Naive thymus-derived CD4-positive, alpha-beta T cell (primary cell): ENCODE data around the gene RAB8B. TPM values are rescaled to one million over a fixed set of nuclear protein-coding genes. Genes with fewer than 3 reads are reported as not detected.
A peak's percentile ranks its signal among the peaks of the same experiment; 100 is the strongest.

Experiments used
- ATAC-seq: fragments of 150-1000 bp; cut with Tn5 transposase; 2 replicates; pipeline ENCODE4 v1.10.0; 2021; ENCODE audit warnings: mild to moderate bottlenecking, moderate library complexity
- CTCF ChIA-PET: fragments of 350-600 bp; sonication (Branson Sonifier 250); formaldehyde crosslinking; loops from one replicate; lab custom pipeline; 2021; ENCODE audit warnings: antibody characterized with exemption; lab: Charles Lee
- POLR2A ChIA-PET: fragments of 350-600 bp; sonication (Branson Sonifier 250); formaldehyde crosslinking; loops from one replicate; lab custom pipeline; 2021; ENCODE audit warnings: antibody characterized with exemption, inconsistent platforms; lab: Charles Lee
- DNase-seq, 9 donors: peaks; one replicate each; pipeline versions ENCODE4 v3.0.0 to v3.0.0-alpha.2; 2020 to 2022; ENCODE audit warnings: mixed read lengths in 1 of 9
- H3K27ac ChIP-seq: one replicate; pipeline ENCODE4 v1.7.0; 2013; ENCODE audit warnings: mild to moderate bottlenecking, low read depth, low read length, moderate library complexity
- H3K27me3 ChIP-seq, 2 donors: one replicate each; pipeline ENCODE4 v1.7.0; 2013; ENCODE audit warnings: low read length in 2 of 2, mild to moderate bottlenecking in 2 of 2, moderate library complexity in 2 of 2; ENCODE audit not compliant: control insufficient read depth in 2 of 2, insufficient read depth in 2 of 2
- H3K36me3 ChIP-seq, 3 experiments: 1 replicate in 2 of 3; 2 replicates in 1 of 3; pipeline ENCODE4 v1.7.0; 2013; ENCODE audit warnings: low read length in 3 of 3, mild to moderate bottlenecking in 3 of 3, moderate library complexity in 1 of 3; ENCODE audit not compliant: insufficient read depth in 3 of 3, control insufficient read depth in 2 of 3
- H3K4me1 ChIP-seq, 2 donors: one replicate each; pipeline ENCODE4 v1.7.0; 2013; ENCODE audit warnings: low read length in 2 of 2, mild to moderate bottlenecking in 2 of 2, moderate library complexity in 1 of 2; ENCODE audit not compliant: control insufficient read depth in 2 of 2, insufficient read depth in 2 of 2
- H3K4me3 ChIP-seq: 2 replicates; pipeline ENCODE4 v1.7.0; 2013; ENCODE audit warnings: mild to moderate bottlenecking, low read length
- H3K9me3 ChIP-seq, 3 experiments: 1 replicate in 2 of 3; 2 replicates in 1 of 3; pipeline ENCODE4 v1.7.0; 2013; ENCODE audit warnings: low read length in 3 of 3; ENCODE audit not compliant: control insufficient read depth in 2 of 3
- H3K27ac Mint-ChIP-seq, 9 donors: one replicate each; pipeline ENCODE4 v1.8.0; 2020 to 2022; ENCODE audit warnings: mixed read lengths in 9 of 9, mild to moderate bottlenecking in 8 of 9, moderate library complexity in 5 of 9, inconsistent platforms in 2 of 9
- H3K27me3 Mint-ChIP-seq, 5 donors: one replicate each; pipeline ENCODE4 v1.8.0; 2021 to 2022; ENCODE audit warnings: mixed read lengths in 5 of 5, mild to moderate bottlenecking in 1 of 5
- H3K36me3 Mint-ChIP-seq, 5 donors: one replicate each; pipeline ENCODE4 v1.8.0; 2020 to 2022; ENCODE audit warnings: mixed read lengths in 5 of 5, mild to moderate bottlenecking in 3 of 5, inconsistent platforms in 1 of 5
- H3K4me1 Mint-ChIP-seq, 7 donors: one replicate each; pipeline ENCODE4 v1.8.0; 2020 to 2022; ENCODE audit warnings: mixed read lengths in 7 of 7, mild to moderate bottlenecking in 3 of 7, inconsistent platforms in 1 of 7
- H3K4me3 Mint-ChIP-seq, 10 donors: one replicate each; pipeline ENCODE4 v1.8.0; 2020 to 2022; ENCODE audit warnings: mild to moderate bottlenecking in 10 of 10, mixed read lengths in 10 of 10, moderate library complexity in 6 of 10, inconsistent platforms in 2 of 10
- H3K9me3 Mint-ChIP-seq, 11 donors: one replicate each; pipeline ENCODE4 v1.8.0; 2020 to 2022; ENCODE audit warnings: mixed read lengths in 11 of 11, mild to moderate bottlenecking in 4 of 11, inconsistent platforms in 1 of 11, moderate library complexity in 1 of 11
- intact Hi-C, 2 donors: fragments of 100-400 bp; cut with micrococcal nuclease; formaldehyde crosslinking; loops; one replicate each; pipeline ENCODE4 v1.15.1; 2023
- polyA plus RNA-seq, 2 donors: library from polyadenylated mRNA; unstranded; fragments of 300-500 nt; fragmentation: Illumina TruSeq; gene quantifications; one replicate each; pipeline ENCODE4 v1.2.3, GENCODE V29; 2021
- total RNA-seq, 6 experiments: library from RNA in 5 of 6; stranded (reverse) in 5 of 6; gene quantifications; 1 replicate in 5 of 6; 2 replicates in 1 of 6; pipeline ENCODE4 v1.2.3 and lab custom pipeline; 2021 to 2026

Gene RAB8B
- total and polyA plus RNA-seq, 7 experiments from 2014 or later = 30.4 to 100 (median 60.6) TPM

DNA sequence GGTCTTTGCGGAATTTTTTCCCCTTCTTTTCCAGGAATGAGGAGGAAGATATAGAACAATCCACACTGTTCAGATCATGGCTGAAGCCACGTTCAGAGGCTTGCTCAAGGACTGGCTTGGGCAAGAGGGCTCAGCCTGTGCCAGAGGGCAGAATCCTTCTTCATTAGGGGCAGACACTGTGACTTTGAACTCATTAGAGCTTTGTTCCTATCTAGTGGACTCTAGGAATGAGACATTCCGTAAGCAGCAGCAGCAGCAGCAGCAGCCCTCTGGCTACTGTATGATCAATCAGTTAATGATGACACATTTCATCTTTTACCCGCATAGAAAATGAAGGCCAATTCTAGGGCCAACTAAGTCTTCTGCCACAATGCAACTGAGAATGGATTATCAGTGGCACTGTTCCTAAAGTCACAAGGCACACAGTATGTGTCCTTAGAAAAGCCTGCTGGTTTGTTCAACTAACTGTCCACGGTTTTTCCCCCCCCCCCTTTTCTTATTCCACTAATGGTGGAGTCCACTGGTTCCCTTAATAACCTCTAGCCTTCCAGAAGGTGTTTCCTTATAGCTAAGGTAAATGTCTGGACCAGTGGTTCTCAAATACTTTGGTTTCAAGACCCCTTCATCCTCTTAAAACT, 1.7 kb upstream of the RAB8B start:
- no peaks in the 10 kb centered on the region for H3K9me3 ChIP-seq

DNA sequence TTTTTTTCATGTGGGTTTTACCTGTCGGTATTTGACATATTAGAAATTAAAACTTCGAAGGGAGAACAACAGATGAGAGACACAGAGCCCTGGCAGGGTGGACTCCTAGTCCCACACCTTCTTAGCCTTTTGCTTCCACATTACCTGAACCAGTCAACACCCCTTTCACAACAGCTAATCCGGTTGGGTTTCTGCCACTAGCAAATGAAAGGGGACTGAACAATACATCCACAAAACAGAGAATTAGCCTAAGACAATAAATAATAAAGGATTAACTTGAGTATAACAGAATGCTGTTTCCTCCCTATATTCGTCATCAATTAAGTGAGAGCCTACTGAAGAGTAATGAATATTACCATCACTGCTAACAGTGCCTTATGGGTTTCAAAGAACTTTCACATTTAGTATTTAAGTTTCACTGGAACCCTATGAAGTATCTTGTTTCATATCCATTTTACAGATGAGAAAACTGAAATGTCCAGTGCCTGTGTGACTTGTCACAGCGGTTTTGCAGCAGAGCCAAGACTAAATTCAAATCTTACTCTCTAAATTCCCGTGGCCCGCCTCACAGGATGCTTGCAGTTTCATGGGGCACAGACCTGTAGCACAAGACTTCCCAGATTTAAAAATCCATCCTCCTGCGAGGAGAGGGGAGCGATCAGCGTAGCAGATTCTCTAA, 1.0 kb upstream of the RAB8B start:
- Histone ChIP-seq H3K4me1 (peaks cover 18 to 34% of the 10 kb centered on the region in 2 donors), H3K27me3 (no peaks in the 10 kb centered on the region), H3K4me3 (peak overlapping the region; percentile 86), H3K27ac (peak overlapping the region; percentile 99), H3K36me3 (peaks cover 0 to 8% (median 0%) of the 10 kb centered on the region in 3 experiments), H3K9me3 (no peaks in the 10 kb centered on the region)
- intact Hi-C loops = loop anchor here (2.0 kb wide), 2 partner anchors 68 to 88 kb away; partner anchors contain the start of genes APH1B (in 1 of the 2) and LACTB (in 1 of the 2)
- peak overlapping the region; percentile 80 to 97 (median 95) for H3K27ac Mint-ChIP-seq
- H3K27me3 Mint-ChIP-seq = peaks cover 0 to 3% (median 0%) of the 10 kb centered on the region in 5 donors
- H3K4me3 Mint-ChIP-seq = peak overlapping the region; percentile 92 to 99 (median 97)
- peaks cover 36 to 46% (median 43%) of the 10 kb centered on the region in 7 donors for H3K4me1 Mint-ChIP-seq
- no peak for ATAC-seq
- H3K36me3 Mint-ChIP-seq = peaks cover 0 to 15% (median 0%) of the 10 kb centered on the region in 5 donors
- CTCF ChIA-PET = interaction anchor here (0.6 to 1.4 kb wide), 3 partner anchors 32 to 843 kb away, joined by 3 to 4 read pairs (median 4); partner anchors contain the start of gene RPS27L
- H3K9me3 Mint-ChIP-seq = peaks cover 0 to 2% (median 0%) of the 10 kb centered on the region in 11 donors
- DNase-seq = peak in 1 of 9 donors; percentile 31
- POLR2A ChIA-PET = interaction anchor here (0.6 to 2.2 kb wide), 2 partner anchors 31 to 49 kb away, joined by 3 to 9 read pairs; partner anchors contain the start of gene RPS27L

More for the DNA sequence above, 1.7 kb upstream of the RAB8B start:
- CTCF ChIA-PET = interaction anchor here (0.6 to 1.4 kb wide), 3 partner anchors 31 to 844 kb away, joined by 3 to 4 read pairs (median 4); partner anchors contain the start of gene RPS27L
- Histone ChIP-seq H3K4me1 (peaks cover 11 to 27% of the 10 kb centered on the region in 2 donors), H3K36me3 (peaks cover 0 to 8% (median 0%) of the 10 kb centered on the region in 3 experiments), H3K27me3 (no peaks in the 10 kb centered on the region), H3K4me3 (no peak overlapping the region), H3K27ac (no peak overlapping the region)
- Mint-ChIP-seq H3K4me3 (peak overlapping the region in 6 of 10 donors; percentile 13 to 99 (median 96)), H3K9me3 (peaks cover 0 to 2% (median 0%) of the 10 kb centered on the region in 11 donors), H3K36me3 (peaks cover 0 to 14% (median 0%) of the 10 kb centered on the region in 5 donors), H3K27ac (peak overlapping the region in 2 of 9 donors; percentile 80 to 95), H3K4me1 (peaks cover 30 to 40% (median 37%) of the 10 kb centered on the region in 7 donors), H3K27me3 (peaks cover 0 to 3% (median 0%) of the 10 kb centered on the region in 5 donors)
- intact Hi-C loops = loop anchor here (2.0 kb wide), 2 partner anchors 67 to 89 kb away; partner anchors contain the start of genes APH1B (in 1 of the 2) and LACTB (in 1 of the 2)
- POLR2A ChIA-PET = interaction anchor here (0.6 to 2.2 kb wide), 3 partner anchors 30 to 50 kb away, joined by 3 to 9 read pairs (median 3); partner anchors contain the start of gene RPS27L
- ATAC-seq (no peak), DNase-seq (no peak)

DNA sequence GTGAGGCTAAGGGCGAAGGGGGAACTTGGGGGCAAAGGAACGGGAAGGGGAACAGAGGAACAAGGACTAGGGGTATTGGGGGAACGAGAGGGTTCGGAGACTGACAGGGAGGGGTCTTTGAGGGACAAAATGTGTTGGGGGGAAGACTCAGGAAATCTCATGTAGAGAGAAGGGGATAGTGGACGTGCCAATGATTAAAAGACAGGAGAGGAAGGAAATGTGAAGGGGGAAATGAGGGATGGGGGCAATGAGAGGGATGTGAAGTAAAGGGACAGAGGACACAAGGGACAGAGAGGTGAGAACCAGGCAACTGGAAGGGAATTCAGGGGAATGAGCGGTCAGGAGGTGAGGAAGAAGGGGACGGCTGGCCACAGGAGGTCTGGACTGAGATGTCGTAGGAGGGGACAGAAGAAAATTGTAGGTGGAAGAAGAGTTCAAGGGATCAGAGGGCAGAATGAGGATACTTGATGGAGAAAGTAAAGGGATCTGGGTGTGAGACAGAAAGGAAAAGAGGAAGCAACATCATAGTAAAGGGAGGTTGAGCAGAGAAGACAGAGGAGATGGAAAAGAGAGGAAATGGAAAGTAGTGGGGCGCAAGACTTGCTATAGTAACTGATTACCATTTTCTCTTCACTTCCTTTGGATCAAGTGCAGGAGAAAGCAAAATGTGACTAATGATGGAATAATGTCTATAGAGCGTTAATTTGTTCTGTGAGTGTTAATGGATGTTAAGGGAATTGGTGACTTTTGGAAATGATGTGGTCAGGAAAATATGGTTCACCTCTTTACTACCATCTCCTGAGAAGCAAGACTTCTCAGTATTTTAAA, 749 bp downstream of the RAB8B start:
- ATAC-seq = no peak
- Histone ChIP-seq H3K9me3 (no peaks in the 10 kb centered on the region), H3K36me3 (peaks cover 0 to 8% (median 0%) of the 10 kb centered on the region in 3 experiments), H3K4me1 (peaks cover 32 to 50% of the 10 kb centered on the region in 2 donors), H3K4me3 (peak overlapping the region; percentile 86), H3K27ac (peak overlapping the region; percentile 99), H3K27me3 (no peaks in the 10 kb centered on the region)
- H3K4me1 Mint-ChIP-seq = peaks cover 45 to 64% (median 58%) of the 10 kb centered on the region in 7 donors
- ChIA-PET CTCF (interaction anchor here (0.6 to 1.7 kb wide), 3 partner anchors 13 to 71 kb away, joined by 3 to 9 read pairs (median 3); no protein-coding TSS in a partner anchor), POLR2A (interaction anchor here (1.2 to 4.3 kb wide), 9 partner anchors 12 to 86 kb away, joined by 3 to 52 read pairs (median 7); partner anchors contain the start of genes APH1B and RPS27L)
- peaks cover 0 to 2% (median 0%) of the 10 kb centered on the region in 11 donors for H3K9me3 Mint-ChIP-seq
- H3K36me3 Mint-ChIP-seq = peaks cover 0 to 22% (median 0%) of the 10 kb centered on the region in 5 donors
- peak in 2 of 9 donors; percentile 13 to 22 for DNase-seq
- H3K27ac Mint-ChIP-seq = peak overlapping the region; percentile 84 to 98 (median 94)
- intact Hi-C loops = loop anchor here (1.0 to 5.0 kb wide), 10 partner anchors 33 to 1112 kb away; partner anchors contain the start of genes APH1B (in 2 of the 2), LACTB (in 2 of the 2), RPS27L (in 1 of the 2) and SNX1 (in 1 of the 2)
- H3K4me3 Mint-ChIP-seq = peak overlapping the region; percentile 92 to 99 (median 97)
- H3K27me3 Mint-ChIP-seq = peaks cover 0 to 3% (median 0%) of the 10 kb centered on the region in 5 donors

DNA sequence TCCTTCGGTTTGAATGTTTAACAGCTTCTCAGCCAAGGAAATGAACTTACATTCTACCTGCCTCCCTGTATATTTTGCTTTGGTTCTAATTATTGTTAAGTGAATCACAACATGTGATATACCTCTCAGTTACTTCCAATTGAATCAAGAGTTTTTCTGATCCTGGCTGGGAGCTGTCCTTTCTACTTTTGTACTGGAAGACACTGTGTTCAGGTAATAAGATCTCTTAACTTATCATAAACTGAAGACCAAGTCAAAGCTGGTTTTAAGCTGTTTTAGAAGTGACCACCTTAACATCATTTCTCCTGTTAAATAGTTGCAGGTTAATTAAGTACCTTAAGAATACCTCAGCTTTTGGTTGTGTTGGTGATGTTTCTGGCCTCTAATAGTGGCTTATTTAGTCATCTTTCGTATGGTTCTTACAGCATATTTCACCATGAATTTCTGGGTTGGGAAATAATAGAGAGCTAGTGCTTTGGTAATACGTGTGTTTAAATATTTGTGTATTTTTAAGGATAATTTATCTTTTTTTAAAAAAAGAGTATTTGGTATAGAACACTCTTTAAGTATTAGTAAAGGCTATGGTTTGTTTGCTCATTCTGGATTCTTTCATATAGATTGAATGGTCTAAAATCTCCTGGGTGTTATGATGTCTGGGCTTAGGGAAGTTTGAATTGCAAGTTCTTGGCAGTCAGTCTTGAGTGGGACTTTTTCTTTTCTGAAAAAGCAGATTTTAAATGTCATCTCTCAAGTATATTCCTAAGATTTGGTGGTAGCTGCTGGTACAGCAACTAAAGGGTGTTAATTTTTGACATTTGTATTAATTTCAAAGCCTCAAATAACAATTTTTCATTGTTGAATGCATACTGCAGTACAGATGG, 1.6 kb downstream of the RAB8B start:
- Histone ChIP-seq H3K9me3 (no peaks in the 10 kb centered on the region), H3K27me3 (no peaks in the 10 kb centered on the region), H3K4me3 (peak overlapping the region; percentile 86), H3K4me1 (peaks cover 40 to 58% of the 10 kb centered on the region in 2 donors), H3K36me3 (peaks cover 0 to 8% (median 0%) of the 10 kb centered on the region in 3 experiments), H3K27ac (peak overlapping the region; percentile 99)
- Mint-ChIP-seq H3K27ac (peak overlapping the region; percentile 84 to 99 (median 96)), H3K9me3 (peaks cover 0 to 2% (median 0%) of the 10 kb centered on the region in 11 donors), H3K4me3 (peak overlapping the region; percentile 92 to 99 (median 97)), H3K27me3 (peaks cover 0 to 2% (median 0%) of the 10 kb centered on the region in 5 donors), H3K4me1 (peaks cover 53 to 73% (median 65%) of the 10 kb centered on the region in 7 donors), H3K36me3 (peaks cover 0 to 27% (median 0%) of the 10 kb centered on the region in 5 donors)
- POLR2A ChIA-PET = interaction anchor here (0.7 to 4.3 kb wide), 25 partner anchors 11 to 518 kb away, joined by 3 to 52 read pairs (median 5); partner anchors contain the start of genes APH1B and RPS27L
- CTCF ChIA-PET = interaction anchor here (0.6 to 2.2 kb wide), 11 partner anchors 11 to 86 kb away, joined by 3 to 9 read pairs (median 4); partner anchors contain the start of genes APH1B and RPS27L
- ATAC-seq = no peak
- DNase-seq = no peak
- intact Hi-C loops = loop anchor here (2.0 to 5.0 kb wide), 3 partner anchors 411 to 1111 kb away; partner anchors contain the start of gene SNX1 (in 1 of the 2)
